Pons (tissue), 1 donor: Measurements from ENCODE around the gene MICAL3.
"Not testable (repeated sequence)": the region's sequence is repeated elsewhere in the genome, so short reads cannot be mapped to it uniquely, and the experiment has no call there.

Experiments used
- DNase-seq: peaks from one replicate; pipeline ENCODE4 v3.0.0-alpha.2; 2016; ENCODE audit warnings: low spot score

Gene MICAL3

GRCh38 chr22:17954200-17954859 is 70.0 kb downstream of the MICAL3 start:
- DNase-seq = no peak

DNA sequence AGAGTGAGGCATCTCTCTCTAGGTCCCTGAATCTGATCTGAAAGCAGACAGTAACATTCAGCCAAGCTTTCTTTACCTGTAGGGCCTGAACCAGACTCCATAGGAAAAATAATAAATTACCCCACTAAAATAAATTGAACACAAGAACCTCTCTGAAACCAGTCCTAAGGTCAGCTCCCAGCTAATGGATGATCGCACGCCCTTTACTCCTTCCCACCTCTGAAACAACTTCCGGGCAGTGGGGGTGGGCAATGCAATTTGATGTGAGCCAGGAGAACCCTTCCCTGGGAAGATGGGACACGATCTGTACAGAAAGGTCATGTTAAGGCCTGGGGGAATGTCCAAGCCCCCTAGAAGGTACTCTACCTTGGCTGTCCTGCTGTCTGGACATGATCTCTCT is 71.2 kb downstream of the MICAL3 start:
- DNase-seq = no peak

GRCh38 chr22:17952273-17952801 is 72.0 kb downstream of the MICAL3 start:
- DNase-seq = peak; percentile 25

DNA sequence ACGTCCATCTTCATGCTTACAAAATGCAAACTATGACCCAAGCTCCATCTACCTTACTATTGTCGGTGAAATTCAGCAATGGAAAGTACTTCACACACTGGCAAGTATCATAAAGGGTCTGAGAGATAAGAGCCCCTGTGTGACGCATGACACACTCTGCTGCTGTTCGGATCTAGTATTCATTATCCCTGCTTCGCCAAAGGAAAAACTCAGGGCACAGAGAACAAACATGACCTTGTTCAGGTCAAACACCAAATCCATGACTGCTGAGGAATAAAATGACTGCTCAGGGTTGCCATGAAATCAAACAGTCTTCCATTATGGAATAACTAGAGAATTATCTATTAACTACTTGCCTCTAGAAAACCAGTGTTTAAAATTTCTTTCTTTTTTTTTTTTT is 73.0 kb downstream of the MICAL3 start:
- DNase-seq = peak; percentile 25

DNA sequence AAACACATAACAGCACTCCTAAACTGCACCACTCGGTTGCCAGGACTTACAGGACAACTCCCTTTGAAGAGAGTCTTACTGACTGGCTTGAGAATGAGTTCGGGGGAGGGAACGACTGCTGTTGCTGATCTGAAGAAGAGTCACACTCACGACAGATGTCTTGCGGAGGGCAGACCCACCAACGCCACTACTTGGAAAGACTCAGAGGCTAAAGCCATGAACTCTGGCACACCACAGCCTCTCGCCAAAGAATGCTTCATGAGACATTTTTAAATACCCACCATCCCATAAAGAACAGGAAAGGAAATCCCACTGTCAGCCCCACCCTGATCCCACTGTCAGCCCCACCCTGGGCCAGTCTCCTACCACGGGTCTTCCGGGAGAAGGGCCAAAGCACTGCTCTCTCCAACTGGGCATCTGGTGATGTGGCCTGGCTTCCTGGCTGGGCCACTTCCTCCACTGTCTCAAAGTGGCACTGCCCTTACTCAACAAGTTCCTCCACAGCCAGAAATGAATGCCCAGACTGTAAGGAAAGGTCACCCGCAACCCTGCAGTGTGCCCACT is 73.6 kb downstream of the MICAL3 start:
- peak; percentile 52 for DNase-seq

DNA sequence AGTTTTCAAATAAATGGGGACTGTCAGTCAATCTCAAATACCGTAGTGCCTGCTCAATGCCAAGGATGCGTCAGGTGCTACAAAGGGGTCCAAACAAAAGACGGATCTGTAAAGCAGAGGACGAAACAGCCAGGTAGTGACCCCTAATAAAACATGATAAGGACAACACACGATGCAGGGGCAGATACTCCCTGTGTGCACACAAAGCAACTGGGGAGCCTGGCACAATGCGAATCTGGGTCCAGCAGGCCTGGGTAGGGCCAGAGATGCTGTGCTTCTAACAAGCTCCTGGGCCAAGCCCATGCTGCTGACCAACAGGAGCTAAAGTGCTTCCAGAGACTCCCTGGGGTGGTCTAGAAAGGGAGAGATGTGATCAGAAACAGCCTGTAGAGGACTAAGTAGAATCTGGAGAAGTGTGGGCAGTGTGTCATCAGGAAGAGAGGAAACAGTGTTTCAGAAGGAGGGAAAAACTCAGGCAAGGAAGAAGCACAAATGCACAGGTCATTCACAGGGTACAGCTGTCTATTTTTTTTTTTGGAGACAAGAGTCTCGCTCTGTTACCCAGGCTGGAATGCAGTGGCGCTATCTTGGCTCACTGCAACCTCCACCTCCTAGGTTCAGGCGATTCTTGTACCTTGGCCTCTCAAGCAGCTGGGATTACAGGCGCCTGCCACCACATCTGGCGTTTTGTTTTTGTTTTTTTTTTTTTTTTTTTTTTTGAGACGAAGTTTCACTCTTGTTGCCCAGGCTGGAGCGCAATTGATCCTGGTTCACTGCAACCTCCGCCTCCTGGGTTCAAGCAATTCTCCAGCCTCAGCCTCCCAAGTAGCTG is 74.5 kb downstream of the MICAL3 start:
- no peak for DNase-seq

GRCh38 chr22:17948101-17948500 is 76.3 kb downstream of the MICAL3 start:
- DNase-seq = no peak

GRCh38 chr22:17946662-17947367 is 77.5 kb downstream of the MICAL3 start:
- no peak for DNase-seq

DNA sequence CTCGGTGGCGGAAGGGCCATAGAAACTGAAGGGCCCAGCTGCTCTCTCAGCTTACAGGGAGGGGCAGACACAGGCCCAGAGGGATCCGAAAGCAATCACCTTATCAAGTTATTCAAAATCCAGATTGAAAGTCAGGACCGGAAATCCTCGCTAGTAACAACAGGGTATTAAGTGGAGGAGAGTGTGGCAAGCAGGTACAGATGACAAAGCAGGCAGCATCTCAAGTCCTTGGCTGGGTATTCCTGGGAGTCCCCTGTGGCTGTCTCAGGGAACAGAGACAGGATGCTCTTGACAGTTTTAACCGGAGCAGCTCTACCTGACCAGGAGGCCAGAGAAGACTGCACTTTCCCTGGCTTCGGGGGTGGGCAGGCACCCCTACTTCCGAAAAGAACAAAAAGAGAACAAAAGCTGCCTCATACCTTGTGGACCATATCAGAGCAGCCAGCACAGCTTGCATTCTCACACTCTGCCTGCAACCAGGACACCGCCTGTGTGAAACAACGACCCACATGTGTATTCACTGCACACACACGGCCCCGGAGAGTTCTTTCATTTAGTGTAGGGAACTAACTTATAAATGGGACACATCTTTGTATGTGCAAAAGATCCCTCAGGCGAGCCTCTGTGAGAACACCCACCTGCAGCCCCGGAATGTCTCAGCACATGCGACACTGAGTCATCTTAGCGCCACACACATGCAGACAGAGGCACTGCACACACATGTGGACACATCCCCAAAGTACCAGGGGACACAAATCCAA is 78.3 kb downstream of the MICAL3 start:
- DNase-seq = no peak

- no peak for DNase-seq
Measured at GRCh38 chr22:17945156-17945887, 79.0 kb downstream of the MICAL3 start.

DNA sequence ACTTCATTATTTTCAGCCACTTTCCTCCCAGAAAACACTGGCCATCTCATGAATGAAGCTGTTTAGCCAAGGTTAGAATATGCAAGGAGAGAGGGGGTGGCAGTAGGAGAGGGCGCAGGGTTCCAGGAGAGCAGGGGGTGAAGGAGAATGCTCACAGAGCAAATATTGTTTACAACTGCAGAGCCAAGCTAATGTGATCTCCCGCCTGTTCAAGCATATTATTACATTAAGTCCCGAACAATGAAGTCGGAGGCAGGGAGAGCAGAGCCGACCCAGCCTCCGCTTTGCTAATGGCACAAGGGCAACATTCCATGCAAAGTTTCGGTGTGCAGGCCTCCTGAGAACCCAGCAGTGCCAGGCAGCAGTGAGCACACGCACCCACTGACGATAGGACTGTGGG is 80.1 kb downstream of the MICAL3 start:
- DNase-seq = no peak

- peak; percentile 60 for DNase-seq
Measured at GRCh38 chr22:17943533-17944249, 80.7 kb downstream of the MICAL3 start.

DNA sequence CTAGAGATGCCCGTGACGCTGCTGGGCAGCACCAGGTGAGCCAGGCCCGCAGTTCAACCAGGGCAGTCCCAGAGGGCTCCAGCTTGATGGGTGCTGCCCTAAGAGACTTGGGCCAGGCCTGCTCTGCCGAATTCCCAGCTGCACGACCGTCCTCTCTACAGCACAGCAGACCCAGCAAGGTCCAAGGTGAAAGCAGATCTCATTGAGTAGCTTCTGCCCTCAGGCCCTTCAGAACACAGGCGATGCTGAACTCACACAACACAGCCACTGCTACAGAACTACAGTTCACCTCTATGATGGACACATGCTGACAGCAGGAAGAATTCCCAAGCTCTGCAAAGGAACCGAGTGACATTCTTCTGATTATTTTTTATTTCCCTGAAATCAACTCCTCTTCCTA is 81.6 kb downstream of the MICAL3 start:
- DNase-seq = no peak

- no peak for DNase-seq
Measured at GRCh38 chr22:17941471-17942406, 82.6 kb downstream of the MICAL3 start.

GRCh38 chr22:17939579-17939978 is 84.8 kb downstream of the MICAL3 start:
- no peak for DNase-seq

DNA sequence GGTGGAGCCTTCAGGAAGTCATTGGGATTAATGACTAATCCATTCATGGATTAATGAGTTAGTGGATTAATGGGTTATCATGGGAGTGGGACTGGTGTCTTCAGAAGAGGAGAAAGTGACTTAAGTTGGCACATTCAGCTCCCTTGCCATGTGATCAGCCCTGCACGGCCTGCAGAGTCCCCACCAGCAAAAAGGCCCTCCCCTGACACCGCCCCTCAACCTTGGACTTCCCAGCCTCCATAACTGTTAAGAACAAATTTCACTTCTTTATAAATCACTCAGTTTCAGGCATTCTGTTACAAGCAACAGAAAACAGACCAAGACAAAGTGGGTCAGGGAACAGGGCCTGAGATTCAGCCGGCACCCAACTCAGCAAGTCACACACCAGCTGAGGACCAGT is 85.3 kb downstream of the MICAL3 start:
- DNase-seq = no peak

DNA sequence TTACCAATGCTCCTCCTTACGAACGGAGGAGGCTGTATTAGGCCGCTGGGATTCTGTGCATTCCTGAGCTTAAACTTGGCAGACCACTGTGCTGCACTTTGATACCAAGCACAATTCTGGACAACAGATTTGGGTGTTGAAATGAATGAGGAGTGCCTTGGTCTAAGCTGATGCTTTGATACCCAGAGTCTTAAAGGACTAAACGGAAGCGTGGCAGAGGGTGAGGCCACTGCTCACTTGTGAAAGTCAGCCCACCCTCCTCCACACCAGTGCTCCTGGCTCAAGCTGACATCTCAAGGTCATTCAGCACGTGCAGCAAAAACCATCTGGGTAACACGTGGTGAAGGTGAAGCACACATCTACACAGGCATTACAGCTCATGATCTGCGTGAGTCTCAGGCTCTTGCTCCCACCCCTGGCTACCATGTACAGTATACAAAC is 85.9 kb downstream of the MICAL3 start:
- DNase-seq = no peak

- DNase-seq = not testable (repeated sequence)
Measured at GRCh38 chr22:17932457-17932856, 91.9 kb downstream of the MICAL3 start.

- no peak for DNase-seq
Measured at GRCh38 chr22:17931400-17931825, 92.9 kb downstream of the MICAL3 start.
